Measurements from ENCODE around the gene MT1M. TPM values are rescaled to one million over a fixed set of nuclear protein-coding genes. Genes with fewer than 3 reads are reported as not detected.

MT1M gene
- total and polyA plus RNA-seq, 2 of the 8 experiments (the other 6 are each of a cell fraction or from before 2014, with no cell fraction given) = 2.1 TPM; not detected in 1

DNA sequence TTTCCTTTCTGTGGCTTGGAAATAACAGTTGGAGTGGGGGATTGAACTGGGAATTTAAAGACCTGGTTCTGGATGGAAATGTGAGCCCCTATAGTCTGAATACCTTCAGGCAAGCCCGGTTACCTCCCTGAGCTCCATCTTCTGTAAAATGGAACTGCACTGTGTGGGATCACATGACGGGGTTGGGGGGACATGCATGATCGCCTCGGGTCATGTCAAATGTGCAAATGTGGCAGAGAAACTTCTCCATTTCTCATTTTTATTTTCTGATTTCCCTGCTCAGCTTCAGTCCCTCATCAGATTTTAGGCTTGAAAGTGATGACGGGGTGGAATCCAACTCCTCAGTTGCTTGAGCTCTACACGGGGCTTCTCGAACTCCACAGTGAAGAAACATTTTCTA is 20.8 kb downstream of the MT1M start:
- H3K23ac ChIP-seq (ENCODE audit: insufficient read length) = no peak overlapping the region
- no peak overlapping the region for H2BK5ac ChIP-seq (ENCODE audit: low read depth, low read length)
- no peak overlapping the region for H3K27ac ChIP-seq (ENCODE audit: low read depth, low read length)
- no peaks in the 10 kb centered on the region for H3K79me2 ChIP-seq (ENCODE audit: control insufficient read depth in 1 of 2, insufficient read depth in 2 of 2, low read length in 2 of 2)
- no peak overlapping the region for H4K5ac ChIP-seq (ENCODE audit: insufficient read length, low read depth, low read length)
- no peaks in the 10 kb centered on the region for H3K9me3 ChIP-seq (ENCODE audit: insufficient read depth in 2 of 2, low read depth in 1 of 2, low read length in 1 of 2)
- no peak for DNase-seq (ENCODE audit: low read depth in 1 of 2, low spot score in 2 of 2)
- H3K18ac ChIP-seq (ENCODE audit: extremely low read depth, low read length) = no peak overlapping the region
- ChIA-PET CTCF (ENCODE audit: partially characterized antibody) (interaction anchor here (1.0 to 5.5 kb wide), 5 partner anchors 11 to 76 kb away, joined by 3 to 28 read pairs (median 4); partner anchors contain the start of gene MT3), POLR2A (ENCODE audit: partially characterized antibody) (interaction anchor here (1.2 to 9.1 kb wide), 5 partner anchors 12 to 49 kb away, joined by 3 to 74 read pairs (median 4); partner anchors contain the start of genes MT1A, MT1E, MT1G and MT1H)
- peaks cover 7% of the 10 kb centered on the region; the same call in 1 of the 2 replicates for H3K23me2 ChIP-seq (ENCODE audit: low read depth, low read length)
- no peak overlapping the region for H4K8ac ChIP-seq (ENCODE audit: extremely low read depth, insufficient read depth, low read length)
- H3K56ac ChIP-seq (replicated peaks; ENCODE audit: insufficient read length, low read depth, low read length) = no peak overlapping the region
- H2AK5ac ChIP-seq (ENCODE audit: low read depth, low read length) = no peak overlapping the region
- H2BK120ac ChIP-seq (replicated peaks; ENCODE audit: low read depth, low read length) = no peak overlapping the region
- H4K20me1 ChIP-seq (replicated peaks in 1 of 2; ENCODE audit: control insufficient read depth in 1 of 2, insufficient read depth in 2 of 2, low read length in 2 of 2) = no peaks in the 10 kb centered on the region
- no peak overlapping the region for H3K14ac ChIP-seq (ENCODE audit: insufficient read length)
- H4K91ac ChIP-seq (replicated peaks; ENCODE audit: insufficient read length, low read length) = no peak overlapping the region
- WGBS, 2 experiments (ENCODE audit: extremely low coverage in 1 of 2, insufficient coverage in 1 of 2, insufficient read length in 1 of 2, insufficient replicate concordance in 2 of 2, low coverage in 1 of 2, low lambda C conversion rate in 2 of 2, missing lambda C conversion rate in 1 of 2) = 85% methylated on average over 7 of the region's 7 CpGs; no CpG with 5 or more reads in 1 of the 2 experiments
- no peak overlapping the region for H2AFZ ChIP-seq (ENCODE audit: low read length)
- H3K4me3 ChIP-seq (ENCODE audit: extremely low read depth in 1 of 4, insufficient read depth in 2 of 4, low read depth in 3 of 4, low read length in 4 of 4) = no peak overlapping the region
- peaks cover 14 to 55% (median 39%) of the 10 kb centered on the region in 4 experiments for H3K27me3 ChIP-seq (replicated peaks in 1 of 4; ENCODE audit: control insufficient read depth in 3 of 4, extremely low read depth in 1 of 4, insufficient read depth in 3 of 4, low read length in 3 of 4)
- no peaks in the 10 kb centered on the region for H3K79me1 ChIP-seq (ENCODE audit: low read depth, low read length)
- H3K9ac ChIP-seq (replicated peaks in 1 of 4; ENCODE audit: extremely low read depth in 1 of 4, low read depth in 3 of 4, low read length in 3 of 4) = no peak overlapping the region
- no peak for FAIRE-seq
- no peak overlapping the region for H3K4me2 ChIP-seq (ENCODE audit: insufficient read depth in 1 of 2, low read depth in 2 of 2, low read length in 2 of 2)
- peaks cover 0 to 4% (median 2%) of the 10 kb centered on the region in 4 experiments; a peak in 6 of 7 replicates for H3K4me1 ChIP-seq (replicated peaks in 1 of 4; ENCODE audit: control insufficient read depth in 3 of 4, insufficient read depth in 4 of 4, low read length in 3 of 4)
- H2BK12ac ChIP-seq (ENCODE audit: low read depth, low read length) = no peak overlapping the region
- H2BK15ac ChIP-seq (ENCODE audit: low read length) = no peak overlapping the region
- H2BK20ac ChIP-seq (ENCODE audit: low read length) = no peak overlapping the region
- H3K4ac ChIP-seq (replicated peaks; ENCODE audit: insufficient read length, low read depth, low read length) = no peak overlapping the region
- H3K36me3 ChIP-seq (ENCODE audit: control insufficient read depth in 2 of 4, insufficient read depth in 4 of 4, low read length in 3 of 4) = no peaks in the 10 kb centered on the region
- TF ChIP-seq SIX5 (IDR thresholded peaks at IDR 0.05; ENCODE audit: low read depth, low read length) (no peak), ZNF274 (IDR thresholded peaks at IDR 0.05; ENCODE audit: borderline replicate concordance, extremely low read depth, low read length) (no peak), USF2 (IDR thresholded peaks at IDR 0.05; ENCODE audit: low read length) (no peak), POLR2A (IDR thresholded peaks at IDR 0.05; ENCODE audit: control extremely low read depth in 1 of 2, low read depth in 2 of 2, low read length in 2 of 2) (no peak), NANOG (IDR thresholded peaks at IDR 0.05; ENCODE audit: insufficient read depth, low read depth, low read length, poor library complexity, severe bottlenecking) (no peak), RFX5 (IDR thresholded peaks at IDR 0.05; ENCODE audit: borderline replicate concordance, low read depth, low read length) (no peak), SP1 (IDR thresholded peaks at IDR 0.05; ENCODE audit: low read depth, low read length) (no peak), SP4 (IDR thresholded peaks at IDR 0.05; ENCODE audit: low read length) (no peak), MAFK (IDR thresholded peaks at IDR 0.05; ENCODE audit: low read depth, low read length) (no peak), POU5F1 (IDR thresholded peaks at IDR 0.05; ENCODE audit: low read depth, low read length) (no peak)
- TF ChIP-seq, protein P1, sequence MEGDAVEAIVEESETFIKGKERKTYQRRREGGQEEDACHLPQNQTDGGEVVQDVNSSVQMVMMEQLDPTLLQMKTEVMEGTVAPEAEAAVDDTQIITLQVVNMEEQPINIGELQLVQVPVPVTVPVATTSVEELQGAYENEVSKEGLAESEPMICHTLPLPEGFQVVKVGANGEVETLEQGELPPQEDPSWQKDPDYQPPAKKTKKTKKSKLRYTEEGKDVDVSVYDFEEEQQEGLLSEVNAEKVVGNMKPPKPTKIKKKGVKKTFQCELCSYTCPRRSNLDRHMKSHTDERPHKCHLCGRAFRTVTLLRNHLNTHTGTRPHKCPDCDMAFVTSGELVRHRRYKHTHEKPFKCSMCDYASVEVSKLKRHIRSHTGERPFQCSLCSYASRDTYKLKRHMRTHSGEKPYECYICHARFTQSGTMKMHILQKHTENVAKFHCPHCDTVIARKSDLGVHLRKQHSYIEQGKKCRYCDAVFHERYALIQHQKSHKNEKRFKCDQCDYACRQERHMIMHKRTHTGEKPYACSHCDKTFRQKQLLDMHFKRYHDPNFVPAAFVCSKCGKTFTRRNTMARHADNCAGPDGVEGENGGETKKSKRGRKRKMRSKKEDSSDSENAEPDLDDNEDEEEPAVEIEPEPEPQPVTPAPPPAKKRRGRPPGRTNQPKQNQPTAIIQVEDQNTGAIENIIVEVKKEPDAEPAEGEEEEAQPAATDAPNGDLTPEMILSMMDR (IDR thresholded peaks at IDR 0.05; ENCODE audit: control extremely low read depth in 1 of 3, insufficient read depth in 1 of 3, low read depth in 1 of 3, low read length in 3 of 3) = no peak

Measured in H1 (cell line).